Activated CD4-positive, alpha-beta T cell treated with anti-CD3 and anti-CD28 coated beads, Interleukin-2, amount 10 ng/mL, durations not matched to agents 24 days and 14 days (primary cell): ENCODE measurements around the gene UNCX. TPM values are rescaled to one million over a fixed set of nuclear protein-coding genes. Genes with fewer than 3 reads are reported as not detected.
"Not testable (repeated sequence)": the region's sequence is repeated elsewhere in the genome, so short reads cannot be mapped to it uniquely, and the experiment has no call there.

Experiments
- DNase-seq: peaks from one replicate; pipeline ENCODE4 v3.0.0; 2022
- H3K27ac Mint-ChIP-seq: one replicate; pipeline ENCODE4 v1.8.0; 2022; ENCODE audit warnings: mild to moderate bottlenecking, mixed read lengths
- H3K27me3 Mint-ChIP-seq: one replicate; pipeline ENCODE4 v1.8.0; 2022; ENCODE audit warnings: mixed read lengths
- H3K36me3 Mint-ChIP-seq: one replicate; pipeline ENCODE4 v1.8.0; 2022; ENCODE audit warnings: low read depth, mild to moderate bottlenecking, mixed read lengths
- H3K4me1 Mint-ChIP-seq: one replicate; pipeline ENCODE4 v1.8.0; 2021; ENCODE audit warnings: mixed read lengths
- H3K4me3 Mint-ChIP-seq: one replicate; pipeline ENCODE4 v1.8.0; 2022; ENCODE audit warnings: mild to moderate bottlenecking, moderate library complexity, mixed read lengths
- H3K9me3 Mint-ChIP-seq: one replicate; pipeline ENCODE4 v1.8.0; 2021; ENCODE audit warnings: mixed read lengths
- intact Hi-C: fragments of 100-400 bp; cut with micrococcal nuclease; formaldehyde crosslinking; loops from one replicate; pipeline ENCODE4 v1.15.1; 2023
- total RNA-seq: library from RNA; stranded (reverse); gene quantifications from 2 replicates; pipeline ENCODE4 v1.2.3, GENCODE V29; 2022

UNCX gene
- total RNA-seq, 1 donor from 2014 or later = not detected

DNA sequence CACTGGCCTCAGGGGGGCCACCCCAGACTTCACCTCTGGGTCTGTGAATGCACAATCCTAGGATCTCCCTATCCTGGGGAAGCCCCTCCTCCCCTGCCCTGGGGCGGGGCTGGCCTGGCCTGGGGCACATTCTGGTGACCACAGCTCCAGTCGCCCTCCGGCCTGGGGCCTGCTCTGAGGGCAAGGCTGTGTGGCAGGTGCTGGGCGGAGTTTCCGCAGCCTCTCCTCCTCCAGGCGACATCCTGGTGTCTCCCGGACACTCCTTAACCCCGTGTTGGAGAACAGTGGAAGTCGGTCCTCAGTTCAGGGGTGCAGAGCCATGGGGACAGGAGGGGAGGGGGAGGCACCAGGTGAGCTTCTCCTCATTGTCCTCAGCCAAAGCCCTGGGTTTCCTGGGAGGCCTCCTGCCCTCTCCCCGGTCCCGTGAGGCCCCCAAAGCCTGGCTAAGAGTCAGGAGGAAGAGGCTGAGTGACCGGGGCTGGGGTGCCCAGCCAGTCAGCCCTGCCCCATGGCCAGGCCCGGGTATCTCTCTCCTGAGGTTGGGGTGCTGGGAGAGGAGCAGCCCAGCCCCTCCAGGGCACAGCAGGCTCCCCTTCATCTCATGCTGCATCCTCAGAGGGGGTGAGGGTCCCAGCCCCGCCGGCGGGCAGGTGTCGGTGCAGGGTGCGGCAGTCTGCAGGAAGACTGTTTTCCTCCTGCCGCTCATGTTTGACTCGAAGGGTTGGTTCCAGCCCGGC lies 22.6 kb downstream of the UNCX start:
- H3K4me3 Mint-ChIP-seq = no peak overlapping the region
- no peaks in the 10 kb centered on the region for H3K9me3 Mint-ChIP-seq
- H3K36me3 Mint-ChIP-seq = no peaks in the 10 kb centered on the region
- no peak overlapping the region for H3K27ac Mint-ChIP-seq
- H3K4me1 Mint-ChIP-seq = no peaks in the 10 kb centered on the region
- peaks cover 19% of the 10 kb centered on the region for H3K27me3 Mint-ChIP-seq
- intact Hi-C loops = no loop called here
- no peak for DNase-seq

GRCh38 chr7:1255817-1256340 lies 23.2 kb downstream of the UNCX start:
- intact Hi-C loops = no loop called here
- H3K4me1 Mint-ChIP-seq = no peaks in the 10 kb centered on the region
- H3K4me3 Mint-ChIP-seq = no peak overlapping the region
- no peaks in the 10 kb centered on the region for H3K36me3 Mint-ChIP-seq
- H3K9me3 Mint-ChIP-seq = no peaks in the 10 kb centered on the region
- peaks cover 15% of the 10 kb centered on the region for H3K27me3 Mint-ChIP-seq
- no peak overlapping the region for H3K27ac Mint-ChIP-seq
- no peak for DNase-seq

- H3K36me3 Mint-ChIP-seq = no peaks in the 10 kb centered on the region
- no peaks in the 10 kb centered on the region for H3K4me1 Mint-ChIP-seq
- intact Hi-C loops = no loop called here
- no peak for DNase-seq
- no peak overlapping the region for H3K27ac Mint-ChIP-seq
- peaks cover 10% of the 10 kb centered on the region for H3K27me3 Mint-ChIP-seq
- H3K9me3 Mint-ChIP-seq = no peaks in the 10 kb centered on the region
- no peak overlapping the region for H3K4me3 Mint-ChIP-seq
Measured at GRCh38 chr7:1256621-1257020, 23.9 kb downstream of the UNCX start.

DNA sequence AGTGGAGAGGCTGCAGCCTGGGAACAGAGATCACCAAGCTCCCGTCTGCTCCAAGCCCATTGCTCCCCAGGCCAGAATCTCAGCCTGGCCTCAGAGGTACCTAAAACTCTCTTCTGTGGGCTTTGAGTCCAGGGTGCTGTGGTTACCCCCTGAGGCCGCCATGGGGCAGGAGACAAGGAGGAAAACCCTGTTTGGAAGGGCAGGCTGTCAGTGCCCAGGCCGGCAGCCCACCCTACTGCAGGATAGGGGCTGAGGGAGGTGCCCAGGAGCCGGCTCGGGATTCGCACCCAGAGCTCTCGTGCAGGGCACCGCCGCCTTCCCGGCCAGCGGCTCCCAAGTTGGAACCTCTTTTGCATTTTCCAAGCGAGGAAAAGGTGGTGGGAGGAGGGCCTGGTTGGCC lies 24.5 kb downstream of the UNCX start:
- intact Hi-C loops = no loop called here
- DNase-seq = no peak
- Mint-ChIP-seq H3K9me3 (no peaks in the 10 kb centered on the region), H3K4me3 (no peak overlapping the region), H3K4me1 (no peaks in the 10 kb centered on the region), H3K27ac (no peak overlapping the region), H3K36me3 (no peaks in the 10 kb centered on the region), H3K27me3 (peaks cover 10% of the 10 kb centered on the region)

DNA sequence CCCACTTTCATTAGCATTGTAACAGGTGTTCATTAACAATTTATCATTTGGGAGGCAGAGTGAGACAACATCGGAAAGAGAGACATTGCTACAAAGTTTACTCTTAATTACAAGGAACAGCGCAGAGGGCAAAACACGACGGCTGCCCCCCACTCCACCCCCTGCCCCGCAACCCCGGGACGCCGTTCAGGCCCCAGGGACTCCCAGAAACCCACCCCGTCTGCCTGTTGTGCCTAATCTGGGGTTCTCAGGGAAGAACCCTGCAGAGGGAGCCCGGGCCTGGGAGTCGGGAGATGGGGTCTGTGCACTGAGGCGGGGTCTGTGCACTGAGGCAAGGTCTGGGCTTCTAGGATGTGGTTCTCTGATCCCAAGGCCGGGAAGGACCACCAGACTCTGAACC lies 25.2 kb downstream of the UNCX start:
- Mint-ChIP-seq H3K4me3 (no peak overlapping the region), H3K27ac (no peak overlapping the region), H3K36me3 (no peaks in the 10 kb centered on the region), H3K9me3 (no peaks in the 10 kb centered on the region), H3K4me1 (no peaks in the 10 kb centered on the region), H3K27me3 (peaks cover 10% of the 10 kb centered on the region)
- no peak for DNase-seq
- intact Hi-C loops = no loop called here

- H3K4me3 Mint-ChIP-seq = no peak overlapping the region
- H3K27me3 Mint-ChIP-seq = peaks cover 3% of the 10 kb centered on the region
- no peaks in the 10 kb centered on the region for H3K4me1 Mint-ChIP-seq
- no peak overlapping the region for H3K27ac Mint-ChIP-seq
- no peaks in the 10 kb centered on the region for H3K36me3 Mint-ChIP-seq
- intact Hi-C loops = no loop called here
- no peaks in the 10 kb centered on the region for H3K9me3 Mint-ChIP-seq
- no peak for DNase-seq
Measured at GRCh38 chr7:1259621-1260243, 27.1 kb downstream of the UNCX start.

DNA sequence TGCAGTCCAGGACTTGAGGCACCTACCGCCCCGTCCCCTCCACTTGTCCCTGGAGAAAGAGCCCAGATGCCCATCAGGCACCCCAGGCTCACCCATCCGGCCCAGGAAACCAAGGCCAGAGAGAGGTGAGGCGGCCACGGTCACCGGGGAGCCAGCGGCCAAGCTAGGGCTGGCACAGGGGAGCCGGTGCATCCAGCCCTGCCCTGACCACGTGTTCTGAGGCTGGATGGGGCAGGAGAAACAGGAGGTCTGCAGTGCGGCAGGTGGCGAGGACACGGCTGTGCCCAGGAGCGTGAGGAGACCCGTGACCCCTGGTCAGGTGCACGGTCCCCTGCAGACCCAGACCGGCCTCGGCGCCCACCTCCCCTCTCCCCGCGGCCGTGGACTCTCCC lies 27.6 kb downstream of the UNCX start:
- no peaks in the 10 kb centered on the region for H3K9me3 Mint-ChIP-seq
- peaks cover 3% of the 10 kb centered on the region for H3K27me3 Mint-ChIP-seq
- no peak overlapping the region for H3K27ac Mint-ChIP-seq
- no peaks in the 10 kb centered on the region for H3K36me3 Mint-ChIP-seq
- H3K4me1 Mint-ChIP-seq = no peaks in the 10 kb centered on the region
- H3K4me3 Mint-ChIP-seq = no peak overlapping the region
- intact Hi-C loops = no loop called here
- DNase-seq = no peak

GRCh38 chr7:1261036-1261435 lies 28.4 kb downstream of the UNCX start:
- intact Hi-C loops, H3K9me3 Mint-ChIP-seq, DNase-seq, H3K36me3 Mint-ChIP-seq, H3K4me1 Mint-ChIP-seq, H3K27ac Mint-ChIP-seq, H3K4me3 Mint-ChIP-seq, H3K27me3 Mint-ChIP-seq: not testable (repeated sequence)

- Mint-ChIP-seq H3K27ac (no peak overlapping the region), H3K4me3 (no peak overlapping the region), H3K4me1 (no peaks in the 10 kb centered on the region), H3K36me3 (no peaks in the 10 kb centered on the region), H3K27me3 (peaks cover 10% of the 10 kb centered on the region), H3K9me3 (no peaks in the 10 kb centered on the region)
- intact Hi-C loops = no loop called here
- DNase-seq = no peak
Measured at GRCh38 chr7:1262441-1262840, 29.8 kb downstream of the UNCX start.

DNA sequence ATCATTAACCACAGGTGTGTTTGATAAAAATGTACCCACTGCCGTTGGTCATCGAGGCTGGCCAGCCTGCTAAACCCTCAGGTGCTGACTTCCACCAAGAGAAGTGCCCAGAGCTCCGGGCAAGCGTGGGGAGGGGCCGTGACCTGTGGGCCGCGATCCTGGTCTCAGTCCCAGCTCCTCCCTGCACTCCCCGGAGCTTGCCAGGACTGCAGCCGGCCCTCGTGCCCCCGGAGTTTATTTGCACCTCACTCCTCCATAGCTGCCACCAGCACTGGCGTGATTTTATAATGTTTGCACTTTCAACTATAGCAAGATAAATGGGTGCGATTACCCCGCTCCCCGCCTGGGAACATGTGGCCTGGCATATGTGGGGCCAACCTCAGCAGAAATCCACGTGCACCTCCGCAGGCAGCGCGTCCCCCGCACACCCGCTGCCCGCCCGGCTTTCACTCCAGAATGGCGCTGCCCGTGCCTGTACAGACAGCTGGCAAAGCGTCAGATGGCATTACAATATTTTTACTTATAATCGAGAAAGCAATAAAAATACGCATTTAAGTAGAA lies 30.8 kb downstream of the UNCX start:
- Mint-ChIP-seq H3K9me3 (no peaks in the 10 kb centered on the region), H3K27me3 (peaks cover 10% of the 10 kb centered on the region)
- intact Hi-C loops = no loop called here

DNA sequence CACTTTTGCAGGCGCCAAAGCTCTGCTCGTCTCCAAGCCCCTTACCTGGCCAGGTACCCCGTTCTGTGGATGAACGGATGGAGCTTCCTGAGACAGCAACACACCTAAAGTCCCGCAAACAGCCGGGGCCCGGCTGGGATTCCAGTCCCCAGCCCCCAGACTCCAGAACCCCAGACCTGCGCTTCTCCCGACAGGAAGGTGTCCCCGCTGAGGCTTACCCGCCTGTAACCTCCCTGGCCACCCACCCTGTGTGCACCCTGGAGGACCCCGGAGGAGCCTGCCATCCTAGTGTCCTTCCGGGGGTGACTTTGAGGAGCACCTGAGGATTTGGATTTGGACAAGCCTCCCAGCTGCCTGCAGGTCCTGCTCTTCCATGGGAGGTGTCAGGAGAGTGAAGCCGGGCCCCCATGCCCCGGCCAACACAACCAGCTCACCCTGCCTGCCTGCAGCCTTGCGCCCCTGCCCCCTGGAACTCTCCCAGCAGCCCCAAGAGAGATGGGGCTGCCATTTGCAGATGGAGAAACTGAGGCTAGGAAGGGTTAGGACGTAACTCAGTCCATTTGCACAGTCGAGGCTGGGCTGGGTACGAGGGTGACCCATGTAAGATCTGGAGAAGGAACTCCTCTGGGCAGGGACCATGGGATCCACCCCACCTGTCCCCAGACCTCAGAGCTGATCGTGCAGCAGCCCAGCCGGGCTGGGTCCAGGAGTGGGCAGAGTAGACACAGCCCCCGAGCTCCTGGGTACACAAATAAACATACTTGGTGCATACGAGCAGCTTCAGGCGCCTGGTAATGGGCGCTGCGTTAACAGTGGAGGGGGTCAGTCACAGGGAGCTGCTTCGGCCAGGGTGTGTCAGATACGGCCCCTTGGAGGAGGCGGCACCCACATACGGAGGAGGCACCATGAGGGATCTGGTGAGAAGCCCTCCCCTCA lies 31.9 kb downstream of the UNCX start:
- H3K4me1 Mint-ChIP-seq = no peaks in the 10 kb centered on the region
- H3K9me3 Mint-ChIP-seq = no peaks in the 10 kb centered on the region
- peaks cover 10% of the 10 kb centered on the region for H3K27me3 Mint-ChIP-seq
- DNase-seq = no peak
- no peak overlapping the region for H3K4me3 Mint-ChIP-seq
- H3K27ac Mint-ChIP-seq = no peak overlapping the region
- H3K36me3 Mint-ChIP-seq = no peaks in the 10 kb centered on the region
- intact Hi-C loops = no loop called here

More for the DNA sequence above, 30.8 kb downstream of the UNCX start:
- Mint-ChIP-seq H3K27ac (no peak overlapping the region), H3K4me1 (no peaks in the 10 kb centered on the region), H3K4me3 (no peak overlapping the region), H3K36me3 (no peaks in the 10 kb centered on the region)
- DNase-seq = no peak

DNA sequence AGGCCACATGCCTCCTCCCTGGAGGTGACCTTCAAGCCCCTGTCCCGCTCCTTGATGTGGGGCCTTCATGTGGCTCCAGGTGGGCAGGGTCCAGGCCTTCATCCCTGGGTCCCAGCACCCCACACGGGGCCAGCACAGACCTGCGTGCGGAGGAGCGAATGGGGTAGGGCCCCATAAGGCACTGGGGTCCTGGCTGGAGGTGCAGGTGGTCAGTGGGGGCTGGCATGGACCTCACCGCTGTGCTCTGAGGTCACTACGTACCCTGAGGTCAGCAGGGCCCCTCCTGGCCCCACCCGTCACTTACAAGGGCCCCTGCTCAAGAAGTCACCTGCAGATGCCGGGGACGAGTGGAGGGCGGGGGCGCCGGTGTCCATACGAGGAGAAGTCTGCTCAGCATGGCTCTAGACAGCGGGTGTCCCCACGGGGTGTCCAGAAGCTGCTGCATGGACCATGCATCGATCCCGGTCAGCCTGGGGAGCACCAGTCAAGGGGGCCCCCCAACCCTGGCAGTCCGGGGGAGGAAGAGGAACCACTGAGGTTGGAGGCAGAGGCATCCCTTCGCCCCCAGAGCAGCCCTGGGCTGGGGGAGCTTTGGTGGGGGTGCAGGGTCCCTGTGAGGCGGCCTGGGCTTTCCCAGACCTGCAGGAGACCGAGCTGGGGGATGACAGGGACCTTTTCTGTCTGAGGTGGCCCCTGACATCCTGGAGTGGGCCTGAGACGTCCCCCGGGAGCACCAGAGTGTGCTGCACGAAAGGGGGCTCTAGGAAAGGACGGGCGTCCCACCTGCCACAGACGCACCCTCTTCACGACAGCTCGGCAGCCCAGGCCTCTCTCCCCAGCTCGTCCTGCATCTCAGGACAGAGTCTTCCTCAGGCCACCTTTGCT lies 34.6 kb downstream of the UNCX start:
- peaks cover 10% of the 10 kb centered on the region for H3K27me3 Mint-ChIP-seq
- H3K4me3 Mint-ChIP-seq = no peak overlapping the region
- H3K27ac Mint-ChIP-seq = no peak overlapping the region
- intact Hi-C loops = no loop called here
- H3K36me3 Mint-ChIP-seq = no peaks in the 10 kb centered on the region
- DNase-seq = no peak
- H3K4me1 Mint-ChIP-seq = no peaks in the 10 kb centered on the region
- no peaks in the 10 kb centered on the region for H3K9me3 Mint-ChIP-seq
